H9 (cell line): ENCODE data around the gene SLCO3A1. TPM values are rescaled to one million over a fixed set of nuclear protein-coding genes. Genes with fewer than 3 reads are reported as not detected.
A peak's percentile ranks its signal among the peaks of the same experiment; 100 is the strongest.

Experiments
- DNase-seq: peaks from one replicate; pipeline ENCODE4 v3.0.0-alpha.2; 2017
- H2AFZ ChIP-seq: one replicate; pipeline ENCODE4 v1.6.1; 2013; ENCODE audit warnings: mild to moderate bottlenecking, low read length, control low read depth, moderate library complexity
- H2AK5ac ChIP-seq: 2 replicates; pipeline ENCODE4 v1.6.1; 2013; ENCODE audit warnings: low read length, control low read depth, mixed read lengths; ENCODE audit not compliant: insufficient read length
- H2BK120ac ChIP-seq: one replicate; pipeline ENCODE4 v1.6.1; 2013; ENCODE audit warnings: low read depth, mild to moderate bottlenecking, low read length, control low read depth, inconsistent platforms; ENCODE audit not compliant: poor library complexity, severe bottlenecking
- H2BK12ac ChIP-seq: 2 replicates; pipeline ENCODE4 v1.6.1; 2013; ENCODE audit warnings: low read length, control low read depth, mixed read lengths, low read depth; ENCODE audit not compliant: insufficient read length
- H2BK15ac ChIP-seq: 2 replicates; pipeline ENCODE4 v1.6.1; 2013; ENCODE audit warnings: low read depth, low read length, control low read depth
- H2BK20ac ChIP-seq: one replicate; pipeline ENCODE4 v1.6.1; 2013; ENCODE audit warnings: low read depth, mild to moderate bottlenecking, low read length, control low read depth, inconsistent platforms; ENCODE audit not compliant: poor library complexity, severe bottlenecking
- H2BK5ac ChIP-seq: 2 replicates; pipeline ENCODE4 v1.6.1; 2013; ENCODE audit warnings: low read length, control low read depth, mixed read lengths; ENCODE audit not compliant: insufficient read length
- H3K14ac ChIP-seq: 2 replicates; pipeline ENCODE4 v1.6.1; 2013; ENCODE audit warnings: low read length, control low read depth; ENCODE audit not compliant: insufficient read depth
- H3K18ac ChIP-seq: 2 replicates; pipeline ENCODE4 v1.6.1; 2013; ENCODE audit warnings: low read depth, mild to moderate bottlenecking, mixed read lengths, low read length, control low read depth; ENCODE audit not compliant: insufficient read length
- H3K23ac ChIP-seq: 2 replicates; pipeline ENCODE4 v1.6.1; 2013; ENCODE audit warnings: low read length, control low read depth, mixed read lengths, low read depth; ENCODE audit not compliant: insufficient read length
- H3K23me2 ChIP-seq: 2 replicates; pipeline ENCODE4 v1.6.1; 2013; ENCODE audit warnings: low read depth, mild to moderate bottlenecking, mixed read lengths, low read length, control low read depth; ENCODE audit not compliant: insufficient read length, poor library complexity, severe bottlenecking
- H3K27ac ChIP-seq: 2 replicates; pipeline ENCODE4 v1.5.1; 2013; ENCODE audit warnings: low read length, control low read depth, mixed read lengths, low read depth; ENCODE audit not compliant: insufficient read length
- H3K27me3 ChIP-seq: 2 replicates; pipeline ENCODE4 v1.6.1; 2013; ENCODE audit warnings: low read length, control low read depth, inconsistent platforms; ENCODE audit not compliant: insufficient read depth
- H3K4ac ChIP-seq: 2 replicates; pipeline ENCODE4 v1.6.1; 2013; ENCODE audit warnings: low read depth, mild to moderate bottlenecking, control low read depth, inconsistent platforms, low read length, moderate library complexity
- H3K4me1 ChIP-seq: 2 replicates; pipeline ENCODE4 v1.6.1; 2013; ENCODE audit warnings: low read length, control low read depth, inconsistent platforms; ENCODE audit not compliant: insufficient read depth
- H3K4me2 ChIP-seq: 2 replicates; pipeline ENCODE4 v1.6.1; 2013; ENCODE audit warnings: low read length, control low read depth, mixed read lengths; ENCODE audit not compliant: insufficient read length, insufficient read depth
- H3K56ac ChIP-seq: 2 replicates; pipeline ENCODE4 v1.6.1; 2013; ENCODE audit warnings: low read depth, mild to moderate bottlenecking, mixed read lengths, low read length, control low read depth; ENCODE audit not compliant: insufficient read length
- H3K79me1 ChIP-seq: 2 replicates; pipeline ENCODE4 v1.6.1; 2013; ENCODE audit warnings: low read depth, mild to moderate bottlenecking, moderate library complexity, low read length, control low read depth, inconsistent platforms; ENCODE audit not compliant: insufficient read depth, poor library complexity, severe bottlenecking
- H3K79me2 ChIP-seq: 2 replicates; pipeline ENCODE4 v1.6.1; 2013; ENCODE audit warnings: low read length, control low read depth, inconsistent platforms; ENCODE audit not compliant: insufficient read depth
- H3K9ac ChIP-seq: 2 replicates; pipeline ENCODE4 v1.6.1; 2013; ENCODE audit warnings: low read length, control low read depth, mixed read lengths; ENCODE audit not compliant: insufficient read length; ENCODE audit errors: extremely low read depth
- H3K9me3 ChIP-seq: one replicate; pipeline ENCODE4 v1.6.1; 2013; ENCODE audit warnings: low read depth, low read length, inconsistent platforms; ENCODE audit not compliant: control insufficient read depth
- H3T11ph ChIP-seq: one replicate; pipeline ENCODE4 v1.6.1; 2013; ENCODE audit warnings: mild to moderate bottlenecking, low read length, control low read depth, inconsistent platforms
- H4K20me1 ChIP-seq: one replicate; pipeline ENCODE4 v1.6.1; 2013; ENCODE audit not compliant: control insufficient read depth, insufficient read length, insufficient read depth
- H4K5ac ChIP-seq: 2 replicates; pipeline ENCODE4 v1.6.1; 2013; ENCODE audit warnings: low read depth, mild to moderate bottlenecking, mixed read lengths, low read length, control low read depth; ENCODE audit not compliant: insufficient read length
- H4K8ac ChIP-seq: replicated peaks from 2 replicates; pipeline ENCODE4 v1.6.1; 2013; ENCODE audit warnings: low read length, control low read depth, mixed read lengths, low read depth; ENCODE audit not compliant: insufficient read length
- H4K91ac ChIP-seq: 2 replicates; pipeline ENCODE4 v1.6.1; 2013; ENCODE audit warnings: low read depth, mild to moderate bottlenecking, moderate library complexity, mixed read lengths, low read length, control low read depth; ENCODE audit not compliant: insufficient read length
- H3K27ac Mint-ChIP-seq, 3 experiments: 2 replicates in 2 of 3; 3 replicates in 1 of 3; pipeline ENCODE4 v1.8.0; 2020 to 2021; ENCODE audit warnings: mixed read lengths in 3 of 3, mild to moderate bottlenecking in 1 of 3, moderate library complexity in 1 of 3
- H3K27me3 Mint-ChIP-seq: 2 replicates; pipeline ENCODE4 v1.8.0; 2021; ENCODE audit warnings: low read depth, mild to moderate bottlenecking, moderate library complexity, mixed read lengths
- H3K36me3 Mint-ChIP-seq, 3 experiments: 2 replicates in 2 of 3; 3 replicates in 1 of 3; pipeline ENCODE4 v1.8.0; 2020 to 2021; ENCODE audit warnings: low read depth in 3 of 3, mixed read lengths in 3 of 3; ENCODE audit not compliant: insufficient read depth in 1 of 3
- H3K4me1 Mint-ChIP-seq, 2 experiments: 2 replicates each; pipeline ENCODE4 v1.8.0; 2020; ENCODE audit warnings: mixed read lengths in 2 of 2
- H3K4me3 Mint-ChIP-seq, 2 experiments: 2 replicates in 1 of 2; 3 replicates in 1 of 2; pipeline ENCODE4 v1.8.0; 2020 to 2021; ENCODE audit warnings: mild to moderate bottlenecking in 2 of 2, mixed read lengths in 2 of 2, moderate library complexity in 1 of 2
- H3K9me3 Mint-ChIP-seq, 2 experiments: 2 replicates in 1 of 2; 3 replicates in 1 of 2; pipeline ENCODE4 v1.8.0; 2020; ENCODE audit warnings: mild to moderate bottlenecking in 2 of 2, mixed read lengths in 2 of 2, moderate library complexity in 1 of 2
- WGBS: extraction: QIAGEN DNeasy Blood & Tissue Kit; methylation state at CpG from one replicate; pipeline ENCODE4 v1.1.7; 2013; ENCODE audit warnings: missing lambda C conversion rate, low lambda C conversion rate, mixed read lengths; ENCODE audit not compliant: insufficient read length; ENCODE audit errors: extremely low coverage; 5-methylcytosine and 5-hydroxymethylcytosine counted together
- total RNA-seq: library from RNA; stranded (reverse); gene quantifications from 2 replicates; pipeline ENCODE4 v1.2.1, GENCODE V29; 2021
- TF ChIP-seq, protein P1 (sequence below): fragments of 200-600 bp; sonication (generic); conservative IDR thresholded peaks from 3 replicates; pipeline ENCODE4 v1.8.0; 2021; ENCODE audit warnings: antibody characterized with exemption, mild to moderate bottlenecking

SLCO3A1 gene
- total RNA-seq, 1 experiment from 2014 or later: 9.4 TPM

- H3K23me2 ChIP-seq: no peaks in the 10 kb centered on the region
- H3K27ac Mint-ChIP-seq: peak overlapping the region in 1 of 3 experiments; percentile 83; a peak in 1 of 7 replicates
- WGBS: no CpG with 5 or more reads among the region's 6 CpGs
- H3K27me3 ChIP-seq: no peaks in the 10 kb centered on the region
- no peak overlapping the region for H2BK5ac ChIP-seq
- H4K8ac ChIP-seq: no peak overlapping the region
- no peak overlapping the region for H3K4ac ChIP-seq
- H3K23ac ChIP-seq: no peak overlapping the region
- H2BK15ac ChIP-seq: no peak overlapping the region
- no peaks in the 10 kb centered on the region; the same call in 1 of the 2 replicates for H3K27me3 Mint-ChIP-seq
- peaks cover 5% of the 10 kb centered on the region; the same call in 1 of the 2 replicates for H3K4me1 ChIP-seq
- no peaks in the 10 kb centered on the region for H3K79me1 ChIP-seq
- no peak for DNase-seq
- no peak overlapping the region for H3K9ac ChIP-seq
- H4K5ac ChIP-seq: no peak overlapping the region
- no peak overlapping the region for H3K27ac ChIP-seq
- no peaks in the 10 kb centered on the region for H3K9me3 ChIP-seq
- H3K14ac ChIP-seq: no peak overlapping the region
- no peak overlapping the region for H4K91ac ChIP-seq
- H2BK12ac ChIP-seq: no peak overlapping the region
- H2AFZ ChIP-seq: no peak overlapping the region
- no peak overlapping the region for H2BK20ac ChIP-seq
- peaks cover 0 to 5% (median 5%) of the 10 kb centered on the region in 3 experiments; a peak in 2 of 7 replicates for H3K36me3 Mint-ChIP-seq
- H3K4me1 Mint-ChIP-seq: peaks cover 14 to 27% of the 10 kb centered on the region in 2 experiments
- no peak overlapping the region for H2AK5ac ChIP-seq
- H2BK120ac ChIP-seq: no peak overlapping the region
- no peak overlapping the region for H3T11ph ChIP-seq
- no peaks in the 10 kb centered on the region for H3K79me2 ChIP-seq
- no peaks in the 10 kb centered on the region for H4K20me1 ChIP-seq
- no peak overlapping the region for H3K4me2 ChIP-seq
- TF ChIP-seq, protein P1, sequence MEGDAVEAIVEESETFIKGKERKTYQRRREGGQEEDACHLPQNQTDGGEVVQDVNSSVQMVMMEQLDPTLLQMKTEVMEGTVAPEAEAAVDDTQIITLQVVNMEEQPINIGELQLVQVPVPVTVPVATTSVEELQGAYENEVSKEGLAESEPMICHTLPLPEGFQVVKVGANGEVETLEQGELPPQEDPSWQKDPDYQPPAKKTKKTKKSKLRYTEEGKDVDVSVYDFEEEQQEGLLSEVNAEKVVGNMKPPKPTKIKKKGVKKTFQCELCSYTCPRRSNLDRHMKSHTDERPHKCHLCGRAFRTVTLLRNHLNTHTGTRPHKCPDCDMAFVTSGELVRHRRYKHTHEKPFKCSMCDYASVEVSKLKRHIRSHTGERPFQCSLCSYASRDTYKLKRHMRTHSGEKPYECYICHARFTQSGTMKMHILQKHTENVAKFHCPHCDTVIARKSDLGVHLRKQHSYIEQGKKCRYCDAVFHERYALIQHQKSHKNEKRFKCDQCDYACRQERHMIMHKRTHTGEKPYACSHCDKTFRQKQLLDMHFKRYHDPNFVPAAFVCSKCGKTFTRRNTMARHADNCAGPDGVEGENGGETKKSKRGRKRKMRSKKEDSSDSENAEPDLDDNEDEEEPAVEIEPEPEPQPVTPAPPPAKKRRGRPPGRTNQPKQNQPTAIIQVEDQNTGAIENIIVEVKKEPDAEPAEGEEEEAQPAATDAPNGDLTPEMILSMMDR: no peak
- no peak overlapping the region for H3K56ac ChIP-seq
- H3K18ac ChIP-seq: no peak overlapping the region
- no peak overlapping the region for H3K4me3 Mint-ChIP-seq
- H3K9me3 Mint-ChIP-seq: no peaks in the 10 kb centered on the region; a peak in 1 of 5 replicates
Measured at GRCh38 chr15:92149465-92149864, 296.0 kb downstream of the SLCO3A1 start.
